NCI-H226 (cell line): ENCODE results near the gene C6orf132.
"Not testable (repeated sequence)": the region's sequence is repeated elsewhere in the genome, so short reads cannot be mapped to it uniquely, and the experiment has no call there.

Source experiments
- DNase-seq: peaks from one replicate; pipeline ENCODE4 v3.0.0-alpha.2; 2015

Gene C6orf132, protein sequence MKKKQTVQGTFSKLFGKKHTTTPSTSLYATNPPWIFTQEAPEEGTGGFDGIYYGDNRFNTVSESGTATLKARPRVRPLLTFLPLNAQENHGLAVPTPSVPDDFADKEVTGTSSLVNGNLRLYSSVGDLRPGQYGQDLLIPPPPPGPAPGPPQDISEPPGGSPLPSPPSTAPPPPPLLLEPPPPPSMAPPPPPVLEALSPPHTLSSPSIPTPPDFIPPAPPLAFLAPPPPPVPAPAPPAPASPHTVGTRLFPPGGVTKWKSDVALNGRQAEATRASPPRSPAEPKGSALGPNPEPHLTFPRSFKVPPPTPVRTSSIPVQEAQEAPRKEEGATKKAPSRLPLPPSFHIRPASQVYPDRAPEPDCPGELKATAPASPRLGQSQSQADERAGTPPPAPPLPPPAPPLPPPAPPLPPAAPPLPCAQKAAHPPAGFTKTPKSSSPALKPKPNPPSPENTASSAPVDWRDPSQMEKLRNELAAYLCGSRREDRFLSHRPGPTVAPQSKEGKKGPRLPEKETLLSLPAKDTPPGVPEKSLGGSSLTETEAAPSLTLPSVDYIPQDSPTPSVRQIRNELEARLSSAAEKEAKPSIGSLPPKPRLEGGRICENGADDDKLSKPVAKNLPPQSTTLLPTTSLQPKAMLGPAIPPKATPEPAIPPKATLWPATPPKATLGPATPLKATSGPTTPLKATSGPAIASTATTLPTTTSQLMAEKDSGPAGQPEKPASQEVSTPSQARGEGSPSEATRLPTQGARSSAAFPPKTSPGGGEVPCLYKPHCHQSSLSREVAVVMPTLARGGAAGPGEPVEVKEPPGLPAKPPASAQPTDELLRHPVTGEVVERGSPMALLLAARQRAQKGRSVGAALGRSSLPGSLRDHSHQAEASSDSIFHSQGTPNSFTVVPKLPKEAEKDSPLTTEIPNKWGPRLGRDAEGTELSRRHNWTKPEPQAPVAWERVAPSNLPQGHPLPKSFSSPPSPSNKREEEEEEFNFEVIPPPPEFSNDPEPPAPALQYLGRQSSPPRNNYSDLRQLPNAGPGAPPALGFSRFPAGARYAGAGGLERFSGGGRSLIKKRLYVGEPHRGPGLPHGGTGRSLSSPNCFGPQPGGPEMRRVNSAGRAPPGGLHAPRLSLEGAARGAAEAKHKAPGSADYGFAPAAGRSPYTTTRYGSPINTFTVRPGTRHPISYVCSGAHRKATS

DNA sequence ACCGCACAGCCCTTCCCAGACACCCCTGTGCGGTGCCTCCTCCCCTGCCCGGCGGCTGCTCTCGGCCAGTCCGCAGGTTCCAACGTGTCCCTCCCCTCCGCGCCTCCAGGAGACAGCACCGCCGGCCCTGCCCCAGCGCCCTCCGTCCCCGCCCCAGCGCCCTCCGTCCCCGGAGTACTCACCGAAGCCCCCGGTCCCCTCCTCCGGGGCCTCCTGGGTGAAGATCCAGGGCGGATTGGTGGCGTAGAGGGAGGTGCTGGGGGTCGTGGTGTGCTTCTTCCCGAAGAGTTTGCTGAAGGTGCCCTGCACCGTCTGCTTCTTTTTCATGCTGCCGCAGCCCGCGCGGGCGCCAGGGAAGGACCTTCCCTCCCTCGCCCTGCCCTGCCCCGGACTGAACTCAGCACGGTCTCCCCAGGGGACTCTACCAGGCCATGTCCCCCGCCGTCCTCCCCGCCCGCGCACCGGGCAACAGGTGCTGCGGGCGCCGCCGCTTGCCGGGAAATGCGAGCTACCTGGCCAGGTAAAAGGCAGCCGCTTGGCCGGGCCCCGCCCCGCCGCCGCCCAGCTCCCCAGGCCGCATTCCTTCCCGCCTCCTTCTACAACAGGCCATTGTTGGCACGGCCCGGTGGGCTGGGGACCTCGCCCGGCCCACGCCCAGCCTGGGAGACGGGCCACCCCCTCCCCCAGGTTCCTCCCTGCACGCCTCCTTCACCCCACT is at the start of gene C6orf132:
Gene C6orf132 (minus strand): TSS at position 503 of the 718 bp plus-strand sequence. CDS start 176 bp downstream, at position 327.
- peak; percentile 76 for DNase-seq

GRCh38 chr6:42190554-42191183 is 48.2 kb upstream of the C6orf132 start:
- peak; percentile 54 for DNase-seq

DNA sequence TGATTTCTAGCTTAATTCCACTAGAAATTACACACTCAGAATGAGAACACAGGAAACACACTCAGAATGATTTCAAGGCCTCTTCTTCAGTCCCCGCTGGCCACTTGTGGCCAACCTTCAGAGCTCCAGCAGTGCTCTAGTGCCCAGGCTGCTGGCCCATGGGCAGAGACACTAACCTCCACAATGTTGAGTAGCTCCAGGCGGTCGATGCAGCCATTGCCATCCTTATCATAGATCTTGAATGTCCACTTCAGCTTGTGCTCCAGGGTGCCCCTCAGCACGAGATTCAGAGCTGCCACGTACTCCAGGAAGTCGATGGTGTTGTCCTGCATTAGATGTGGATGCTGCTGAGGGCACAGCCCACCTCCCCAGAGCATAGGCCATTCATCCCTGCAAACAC is 46.0 kb upstream of the C6orf132 start:
- no peak for DNase-seq

- no peak for DNase-seq
These were observed 43.2 kb upstream of the C6orf132 start for GRCh38 chr6:42185597-42185996.

DNA sequence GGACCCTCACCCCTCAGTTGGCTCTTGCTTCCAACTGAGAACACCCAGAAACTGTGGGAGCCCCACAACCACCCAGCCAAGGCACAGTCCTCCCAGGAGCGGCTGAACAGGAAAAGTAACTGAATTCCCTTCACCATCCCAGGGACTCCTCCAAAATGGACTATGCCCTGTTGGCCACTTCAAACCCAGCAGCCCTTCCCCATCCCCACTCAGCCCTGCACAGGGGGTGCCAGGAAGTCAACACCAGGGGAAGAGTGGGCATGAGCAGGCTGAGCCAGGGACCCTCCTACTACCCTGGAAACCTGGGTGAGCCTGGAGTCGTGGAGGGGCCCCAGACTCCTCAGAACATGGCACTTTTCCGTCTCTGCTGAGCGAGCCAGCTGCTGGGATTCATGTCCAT is 42.1 kb upstream of the C6orf132 start:
- no peak for DNase-seq

- DNase-seq = no peak
These were observed 39.7 kb upstream of the C6orf132 start for GRCh38 chr6:42182101-42182500.

GRCh38 chr6:42179945-42180313 is 37.5 kb upstream of the C6orf132 start:
- no peak for DNase-seq

- no peak for DNase-seq
These were observed 37.0 kb upstream of the C6orf132 start for GRCh38 chr6:42179261-42179944.

DNA sequence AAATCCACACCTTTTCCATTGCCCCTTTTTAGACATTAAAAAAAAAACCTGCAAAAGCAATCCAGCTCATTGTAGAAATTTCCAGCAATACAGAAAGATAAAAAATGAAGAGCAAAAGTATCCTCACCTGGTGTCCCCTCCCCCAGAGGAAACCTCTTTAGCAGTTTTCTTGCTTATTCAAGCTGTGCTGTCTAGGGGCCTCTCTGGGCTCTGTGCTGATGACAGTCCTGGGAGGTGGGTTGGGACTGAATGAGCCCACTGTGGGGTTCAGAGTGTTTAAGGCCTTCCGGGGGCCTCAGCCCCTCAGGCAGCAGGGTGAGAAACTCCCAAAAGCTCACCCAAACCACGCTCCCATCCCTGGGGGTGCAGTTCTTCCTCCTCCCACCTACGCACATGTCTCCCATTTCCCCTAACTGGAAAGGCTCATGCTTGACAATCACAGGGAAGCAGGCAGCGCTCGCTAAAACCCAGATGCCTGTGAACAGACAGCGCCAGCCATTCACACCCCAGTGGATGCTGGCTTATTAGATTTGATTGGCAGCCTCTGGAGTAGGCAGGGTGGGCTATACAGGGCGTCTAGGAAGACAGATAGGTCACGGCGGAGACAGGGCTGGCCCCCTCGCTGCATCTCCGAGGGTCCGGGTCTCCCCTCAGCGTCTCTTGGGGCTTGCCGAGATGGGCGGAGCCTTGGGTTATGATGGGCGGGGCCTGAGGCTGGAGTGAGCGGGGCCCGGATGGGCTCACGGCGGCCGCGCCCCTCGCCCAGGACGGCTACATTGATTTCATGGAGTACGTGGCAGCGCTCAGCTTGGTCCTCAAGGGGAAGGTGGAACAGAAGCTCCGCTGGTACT is 35.3 kb upstream of the C6orf132 start:
- no peak for DNase-seq

DNA sequence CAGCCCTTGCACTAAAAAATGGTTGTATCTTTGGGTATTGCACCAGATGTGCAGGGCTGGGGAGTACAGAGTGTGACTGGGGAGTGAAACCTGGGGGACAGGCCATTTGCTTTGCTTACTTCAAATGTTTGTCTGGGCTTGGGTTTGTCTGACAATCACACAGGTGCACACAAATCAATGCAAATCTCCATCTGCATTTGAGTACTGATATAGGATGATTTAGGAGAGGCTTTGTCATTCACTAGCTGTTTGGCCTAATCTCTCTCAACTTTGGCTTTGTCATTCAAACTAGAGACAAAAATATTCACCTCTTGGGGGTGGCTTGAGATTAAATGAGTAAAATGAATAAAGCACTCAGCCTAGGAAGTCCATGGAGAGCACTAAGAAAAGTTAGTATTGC is 34.6 kb upstream of the C6orf132 start:
- no peak for DNase-seq

- DNase-seq = no peak
These were observed 33.4 kb upstream of the C6orf132 start for GRCh38 chr6:42175860-42176259.

DNA sequence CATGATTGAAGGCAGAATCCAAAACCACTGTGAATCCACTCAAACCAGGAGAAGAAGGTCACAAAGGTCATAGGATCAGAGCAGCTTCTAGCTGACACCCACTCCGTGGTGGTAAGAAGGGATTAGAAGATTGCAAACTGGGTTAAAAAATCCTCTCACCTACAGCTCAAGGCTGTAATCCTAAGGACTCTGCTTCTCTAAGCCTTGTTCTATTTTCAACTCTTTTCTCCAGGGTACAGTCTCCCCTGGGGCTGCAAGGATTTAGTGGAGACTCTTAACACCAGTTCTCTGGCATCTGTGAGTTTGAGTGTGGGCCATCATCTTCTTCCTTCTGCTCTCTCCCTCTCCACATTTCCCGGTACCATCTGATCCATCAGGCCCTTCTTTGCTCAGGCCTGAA is 30.7 kb upstream of the C6orf132 start, which contains the start of gene GUCA1A:
Gene GUCA1A (plus strand): TSS at position 264 of the 400 bp plus-strand sequence. CDS start 250 bp downstream, outside the sequence.
- no peak for DNase-seq

DNA sequence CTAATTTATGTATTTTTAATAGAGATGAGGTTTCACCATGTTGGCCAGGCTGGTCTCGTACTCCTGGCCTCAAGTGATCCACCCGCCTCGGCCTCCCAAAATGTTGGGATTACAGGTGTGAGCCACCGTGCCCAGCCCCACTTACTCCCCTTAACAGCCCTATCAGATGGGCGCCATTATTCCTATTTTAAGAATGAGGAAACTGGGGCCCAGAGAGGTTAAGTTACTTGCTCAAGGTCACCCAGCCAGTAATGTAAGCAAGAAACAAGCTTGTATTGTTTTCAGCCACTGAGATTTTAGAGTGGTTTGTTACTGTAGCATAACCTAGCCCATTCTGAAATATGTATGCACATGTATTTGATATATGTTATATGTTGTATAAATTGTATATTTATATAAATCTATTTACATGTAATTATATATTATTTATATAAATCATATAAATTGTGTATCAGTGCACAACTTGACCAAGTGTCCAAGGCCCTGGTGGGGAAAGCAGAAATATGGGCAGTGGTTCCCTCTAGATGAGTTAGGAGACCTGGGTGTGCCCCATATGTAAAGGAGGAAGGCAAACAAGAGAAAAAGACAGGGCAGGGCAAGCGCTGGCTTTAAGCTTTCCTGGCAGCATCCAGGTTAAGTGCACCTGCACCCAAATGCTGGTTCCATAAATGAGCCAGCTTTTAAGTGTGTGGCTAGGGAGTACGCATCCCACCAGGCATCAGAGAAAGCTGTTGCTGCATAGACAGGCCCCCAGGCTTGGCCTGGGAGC is 29.6 kb upstream of the C6orf132 start:
- DNase-seq = no peak

GRCh38 chr6:42169780-42170179 is 27.4 kb upstream of the C6orf132 start:
- DNase-seq = not testable (repeated sequence)

DNA sequence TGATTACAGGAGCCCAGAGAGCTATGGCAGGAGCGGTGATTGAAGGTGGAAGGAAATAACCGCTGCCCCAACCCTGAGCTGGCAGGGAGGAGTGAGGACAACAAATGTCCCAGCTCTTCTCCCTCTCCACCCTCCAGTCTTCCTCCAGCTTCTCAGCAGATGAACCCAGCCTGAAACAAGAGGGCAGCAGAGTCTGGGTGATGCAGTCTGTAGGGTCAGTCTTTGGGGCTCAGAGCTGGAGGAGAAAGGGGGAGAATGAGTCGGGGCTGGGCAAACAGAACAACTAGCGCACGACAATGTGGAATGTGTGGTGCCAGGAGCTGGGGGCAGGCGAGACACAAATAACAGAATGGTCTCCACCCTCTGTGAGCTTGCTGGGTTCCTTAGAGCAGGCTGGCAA is 26.2 kb upstream of the C6orf132 start:
- no peak for DNase-seq

DNA sequence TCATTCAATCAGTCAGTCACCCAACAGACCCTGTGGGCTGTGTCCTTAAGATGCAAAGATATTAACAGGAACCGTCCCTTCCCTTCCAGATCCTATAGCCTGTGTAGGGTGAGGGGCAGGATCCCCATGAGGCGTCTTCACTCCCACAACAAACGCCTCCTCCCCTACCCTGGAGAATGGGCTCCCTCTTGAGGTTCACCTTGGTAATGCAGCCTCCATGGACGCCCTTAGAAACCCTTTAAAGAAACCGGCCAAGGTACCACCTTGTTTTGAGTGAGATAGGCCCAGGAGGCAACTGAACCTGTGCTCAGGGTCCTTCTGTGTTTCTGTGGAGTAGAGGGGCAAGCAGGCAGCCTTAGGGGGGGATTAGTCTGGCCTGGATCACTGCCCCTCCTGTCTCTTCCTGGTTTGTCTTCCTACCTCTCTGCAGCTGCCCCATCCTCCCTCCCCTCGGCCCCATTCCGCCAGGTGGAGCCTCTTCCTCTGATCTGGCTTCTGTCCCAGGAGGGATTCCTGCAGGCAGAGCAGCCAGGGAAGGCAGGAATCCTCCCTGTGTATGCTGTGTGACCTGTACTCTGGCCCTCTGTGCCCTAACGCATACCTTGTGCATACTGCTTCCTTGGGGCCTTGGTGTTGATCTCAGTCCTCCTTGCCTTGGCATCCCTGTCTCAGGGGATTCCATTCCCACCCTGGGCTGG is 24.2 kb upstream of the C6orf132 start:
- peak; percentile 67 for DNase-seq

- no peak for DNase-seq
These were observed 22.6 kb upstream of the C6orf132 start for GRCh38 chr6:42165016-42165415.

DNA sequence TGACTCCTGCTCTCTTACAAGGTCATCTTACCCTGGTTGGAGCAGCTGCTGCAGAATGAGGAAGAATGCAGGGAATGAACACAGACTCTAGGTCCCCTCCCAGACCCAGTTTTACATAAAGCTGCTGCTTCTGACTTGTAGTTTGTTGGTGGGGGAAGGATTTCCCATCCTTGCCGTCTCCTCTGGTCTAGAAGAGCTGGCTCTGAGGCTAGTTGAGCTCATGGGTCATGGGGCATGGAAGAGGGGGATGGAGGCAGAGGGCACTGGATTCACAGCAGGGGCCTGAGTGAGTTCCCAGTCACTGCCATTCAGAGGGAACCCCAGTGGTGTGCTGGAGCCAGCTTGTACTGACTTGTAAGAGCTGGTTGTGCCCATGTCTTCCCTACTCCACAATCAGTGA is 21.6 kb upstream of the C6orf132 start:
- no peak for DNase-seq

- DNase-seq = no peak
These were observed 20.4 kb upstream of the C6orf132 start for GRCh38 chr6:42162812-42163211.
